Kidney (tissue), 14 donors: Measurements from ENCODE around the gene RBM12. TPM values are rescaled to one million over a fixed set of nuclear protein-coding genes. Genes with fewer than 3 reads are reported as not detected.

Source experiments
- DNase-seq, 5 donors: peaks; one replicate each; pipeline ENCODE4 v3.0.0-alpha.2; 2013 to 2020
- FAIRE-seq: peaks from 2 replicates; lab custom pipeline; 2012; peaks lifted over from hg19 to GRCh38; lab: Jason Lieb, UNC
- H3K27ac ChIP-seq, 2 donors: one replicate each; pipeline ENCODE4 v1.7.0; 2013; ENCODE audit warnings: low read depth in 2 of 2, low read length in 2 of 2, inconsistent platforms in 1 of 2
- H3K27me3 ChIP-seq: one replicate; pipeline ENCODE4 v1.7.1; 2013; ENCODE audit warnings: low read length, inconsistent platforms; ENCODE audit not compliant: control insufficient read depth, insufficient read depth
- H3K36me3 ChIP-seq, 3 donors: one replicate each; pipeline versions ENCODE4 v1.7.0 to v1.7.1; 2013; ENCODE audit warnings: low read length in 3 of 3, control low read depth in 1 of 3, inconsistent platforms in 1 of 3; ENCODE audit not compliant: insufficient read depth in 3 of 3, control insufficient read depth in 2 of 3
- H3K4me1 ChIP-seq, 3 donors: one replicate each; pipeline versions ENCODE4 v1.7.0 to v1.7.1; 2013; ENCODE audit warnings: low read length in 3 of 3, inconsistent platforms in 1 of 3, low read depth in 1 of 3; ENCODE audit not compliant: control insufficient read depth in 2 of 3, insufficient read depth in 2 of 3
- H3K4me3 ChIP-seq, 3 donors: one replicate each; pipeline versions ENCODE4 v1.7.0 to v1.8.1; 2013; ENCODE audit warnings: low read length in 3 of 3, control low read depth in 1 of 3, inconsistent platforms in 1 of 3
- H3K9ac ChIP-seq, 3 donors: one replicate each; pipeline versions ENCODE4 v1.7.0 to v1.7.1; 2013; ENCODE audit warnings: low read length in 3 of 3, control low read depth in 1 of 3, inconsistent platforms in 1 of 3
- H3K9me3 ChIP-seq, 3 donors: one replicate each; pipeline versions ENCODE4 v1.7.0 to v1.7.1; 2013; ENCODE audit warnings: low read length in 3 of 3, control low read depth in 1 of 3, inconsistent platforms in 1 of 3; ENCODE audit not compliant: control insufficient read depth in 2 of 3, insufficient read depth in 1 of 3
- CTCF ChIP-seq: IDR thresholded peaks from 3 replicates; pipeline ENCODE4 v1.5.1; 2012; ENCODE audit warnings: mild to moderate bottlenecking, moderate library complexity, borderline replicate concordance; ENCODE audit not compliant: insufficient read depth; ENCODE audit errors: extremely low read depth
- intact Hi-C: fragments of 100-400 bp; cut with DNase I; formaldehyde crosslinking; loops from one replicate; pipeline ENCODE4 v1.11.1; 2022
- polyA plus RNA-seq: library from polyadenylated mRNA; stranded (reverse); fragments of 350-450 nt; fragmentation: Illumina TruSeq; extraction: RNeasy Lipid Tissue Mini Kit (QIAGEN cat#74804); gene quantifications from one replicate; pipeline ENCODE4 v1.2.3, GENCODE V29; 2014; ENCODE audit warnings: low read depth, low replicate concordance; ENCODE audit not compliant: insufficient read depth
- total RNA-seq: library from RNA; stranded (reverse); fragmentation: NEBNext Ultra II Directional; extraction: Animal tissue kit (Norgen Biotek cat#: 25700); gene quantifications from one replicate; pipeline ENCODE4 v1.2.1, GENCODE V29; 2021
- donor health status: control.
- donor health status: control.
- donor health status: control.
- donor health status: control.
- donor health status: control.
- donor health status: DM: yes; HTN: yes; CAD: no.
- donor health status: Normal renal cell carcinoma (clear cell type).

The RBM12 gene
- total and polyA plus RNA-seq, 2 donors from 2014 or later: 11.1 to 101 TPM

- Histone ChIP-seq H3K9me3 (no peaks in the 10 kb centered on the region), H3K27me3 (no peaks in the 10 kb centered on the region), H3K36me3 (peaks cover 0 to 45% (median 38%) of the 10 kb centered on the region in 3 donors), H3K27ac (no peak overlapping the region), H3K4me1 (no peaks in the 10 kb centered on the region), H3K9ac (no peak overlapping the region), H3K4me3 (no peak overlapping the region)
- FAIRE-seq (no peak), DNase-seq (no peak)
- intact Hi-C loops: no loop called here
- no peak for TF ChIP-seq CTCF
These were observed 9.2 kb upstream of the RBM12 start for GRCh38 chr20:35673884-35674283.

- Histone ChIP-seq H3K4me3 (no peak overlapping the region), H3K27ac (no peak overlapping the region), H3K4me1 (no peaks in the 10 kb centered on the region), H3K27me3 (no peaks in the 10 kb centered on the region), H3K9ac (no peak overlapping the region), H3K9me3 (no peaks in the 10 kb centered on the region), H3K36me3 (peaks cover 0 to 50% (median 36%) of the 10 kb centered on the region in 3 donors)
- intact Hi-C loops: no loop called here
- DNase-seq: no peak
- TF ChIP-seq CTCF: no peak
- FAIRE-seq: no peak
These were observed 5.0 kb upstream of the RBM12 start for GRCh38 chr20:35669681-35670080.

- no peak overlapping the region for H3K27ac ChIP-seq
- FAIRE-seq (no peak), DNase-seq (no peak)
- H3K27me3 ChIP-seq: no peaks in the 10 kb centered on the region
- H3K36me3 ChIP-seq: peaks cover 0 to 46% (median 31%) of the 10 kb centered on the region in 3 donors
- H3K4me3 ChIP-seq: no peak overlapping the region
- no peaks in the 10 kb centered on the region for H3K4me1 ChIP-seq
- intact Hi-C loops: no loop called here
- H3K9ac ChIP-seq: no peak overlapping the region
- H3K9me3 ChIP-seq: no peaks in the 10 kb centered on the region
- no peak for TF ChIP-seq CTCF
These were observed 4.5 kb upstream of the RBM12 start for GRCh38 chr20:35669221-35669620.

GRCh38 chr20:35665949-35666288, 1.2 kb upstream of the RBM12 start:
- Histone ChIP-seq H3K9ac (no peak overlapping the region), H3K9me3 (no peaks in the 10 kb centered on the region), H3K36me3 (peaks cover 0 to 27% (median 18%) of the 10 kb centered on the region in 3 donors), H3K4me1 (peaks cover 0 to 7% (median 6%) of the 10 kb centered on the region in 3 donors), H3K4me3 (no peak overlapping the region), H3K27ac (no peak overlapping the region), H3K27me3 (no peaks in the 10 kb centered on the region)
- DNase-seq: peak in 1 of 5 donors; percentile 37
- intact Hi-C loops: no loop called here
- TF ChIP-seq CTCF: no peak
- FAIRE-seq: no peak
